IPS-18a (cell line): ENCODE results near the gene NXPE1.

ENCODE experiments used
- H3K27ac ChIP-seq: one replicate; pipeline ENCODE4 v1.5.1; 2013; ENCODE audit warnings: low read length
- H3K27me3 ChIP-seq: one replicate; pipeline ENCODE4 v1.6.1; 2013; ENCODE audit warnings: mild to moderate bottlenecking, low read length; ENCODE audit not compliant: control insufficient read depth, insufficient read depth
- H3K36me3 ChIP-seq: one replicate; pipeline ENCODE4 v1.6.1; 2013; ENCODE audit warnings: low read depth, low read length; ENCODE audit not compliant: control insufficient read depth
- H3K4me1 ChIP-seq: one replicate; pipeline ENCODE4 v1.6.1; 2013; ENCODE audit warnings: low read depth, low read length; ENCODE audit not compliant: control insufficient read depth
- H3K4me3 ChIP-seq: one replicate; pipeline ENCODE4 v1.5.1; 2013; ENCODE audit warnings: low read length
- H3K9ac ChIP-seq: one replicate; pipeline ENCODE4 v1.6.1; 2013; ENCODE audit warnings: mild to moderate bottlenecking, low read length, moderate library complexity
- H3K9me3 ChIP-seq: one replicate; pipeline ENCODE4 v1.6.1; 2013; ENCODE audit warnings: low read depth, low read length; ENCODE audit not compliant: control insufficient read depth

Gene NXPE1

GRCh38 chr11:114556135-114556534, 3.5 kb downstream of the NXPE1 start:
- Histone ChIP-seq H3K9ac (no peak overlapping the region), H3K36me3 (no peaks in the 10 kb centered on the region), H3K4me3 (no peak overlapping the region), H3K27ac (no peak overlapping the region), H3K27me3 (no peaks in the 10 kb centered on the region), H3K4me1 (peaks cover 4% of the 10 kb centered on the region), H3K9me3 (no peaks in the 10 kb centered on the region)

- Histone ChIP-seq H3K9ac (no peak overlapping the region), H3K36me3 (no peaks in the 10 kb centered on the region), H3K27me3 (no peaks in the 10 kb centered on the region), H3K27ac (no peak overlapping the region), H3K9me3 (no peaks in the 10 kb centered on the region), H3K4me3 (no peak overlapping the region), H3K4me1 (no peaks in the 10 kb centered on the region)
Measured at GRCh38 chr11:114553642-114554041, 6.0 kb downstream of the NXPE1 start.

- no peak overlapping the region for H3K9ac ChIP-seq
- no peaks in the 10 kb centered on the region for H3K36me3 ChIP-seq
- no peak overlapping the region for H3K4me3 ChIP-seq
- no peaks in the 10 kb centered on the region for H3K4me1 ChIP-seq
- no peak overlapping the region for H3K27ac ChIP-seq
- H3K27me3 ChIP-seq: no peaks in the 10 kb centered on the region
- no peaks in the 10 kb centered on the region for H3K9me3 ChIP-seq
Measured at GRCh38 chr11:114551060-114551459, 8.6 kb downstream of the NXPE1 start.

GRCh38 chr11:114525682-114526081, 34.0 kb downstream of the NXPE1 start:
- Histone ChIP-seq H3K9ac (no peak overlapping the region), H3K9me3 (no peaks in the 10 kb centered on the region), H3K4me3 (no peak overlapping the region), H3K27ac (no peak overlapping the region), H3K4me1 (no peaks in the 10 kb centered on the region), H3K27me3 (no peaks in the 10 kb centered on the region), H3K36me3 (no peaks in the 10 kb centered on the region)

- H3K9ac ChIP-seq: no peak overlapping the region
- no peak overlapping the region for H3K4me3 ChIP-seq
- H3K9me3 ChIP-seq: no peaks in the 10 kb centered on the region
- H3K4me1 ChIP-seq: no peaks in the 10 kb centered on the region
- H3K27ac ChIP-seq: no peak overlapping the region
- no peaks in the 10 kb centered on the region for H3K27me3 ChIP-seq
- no peaks in the 10 kb centered on the region for H3K36me3 ChIP-seq
Measured at GRCh38 chr11:114524122-114524521, 35.6 kb downstream of the NXPE1 start.

GRCh38 chr11:114522818-114523217, 36.9 kb downstream of the NXPE1 start:
- Histone ChIP-seq H3K9ac (no peak overlapping the region), H3K27ac (no peak overlapping the region), H3K36me3 (no peaks in the 10 kb centered on the region)

GRCh38 chr11:114511538-114511937, 48.1 kb downstream of the NXPE1 start:
- no peaks in the 10 kb centered on the region for H3K36me3 ChIP-seq
- no peak overlapping the region for H3K9ac ChIP-seq
- no peaks in the 10 kb centered on the region for H3K4me1 ChIP-seq
- H3K4me3 ChIP-seq: no peak overlapping the region
- no peak overlapping the region for H3K27ac ChIP-seq
- H3K27me3 ChIP-seq: no peaks in the 10 kb centered on the region
- no peaks in the 10 kb centered on the region for H3K9me3 ChIP-seq

More at GRCh38 chr11:114522818-114523217, 36.9 kb downstream of the NXPE1 start:
- Histone ChIP-seq H3K4me3 (no peak overlapping the region), H3K27me3 (no peaks in the 10 kb centered on the region), H3K9me3 (no peaks in the 10 kb centered on the region), H3K4me1 (no peaks in the 10 kb centered on the region)

GRCh38 chr11:114511079-114511478, 48.6 kb downstream of the NXPE1 start:
- Histone ChIP-seq H3K4me1 (no peaks in the 10 kb centered on the region), H3K27me3 (no peaks in the 10 kb centered on the region), H3K4me3 (no peak overlapping the region), H3K36me3 (no peaks in the 10 kb centered on the region), H3K9ac (no peak overlapping the region), H3K27ac (no peak overlapping the region), H3K9me3 (no peaks in the 10 kb centered on the region)

- H3K9me3 ChIP-seq: no peaks in the 10 kb centered on the region
- no peaks in the 10 kb centered on the region for H3K27me3 ChIP-seq
- H3K4me3 ChIP-seq: no peak overlapping the region
- H3K9ac ChIP-seq: no peak overlapping the region
- H3K36me3 ChIP-seq: no peaks in the 10 kb centered on the region
- no peaks in the 10 kb centered on the region for H3K4me1 ChIP-seq
- no peak overlapping the region for H3K27ac ChIP-seq
Measured at GRCh38 chr11:114501901-114502300, 57.8 kb downstream of the NXPE1 start.

- Histone ChIP-seq H3K36me3 (no peaks in the 10 kb centered on the region), H3K27ac (no peak overlapping the region), H3K9ac (no peak overlapping the region), H3K27me3 (no peaks in the 10 kb centered on the region), H3K4me1 (no peaks in the 10 kb centered on the region), H3K4me3 (no peak overlapping the region), H3K9me3 (no peaks in the 10 kb centered on the region)
Measured at GRCh38 chr11:114499756-114500155, 59.9 kb downstream of the NXPE1 start.

GRCh38 chr11:114496915-114497314, 62.8 kb downstream of the NXPE1 start:
- H3K27me3 ChIP-seq: no peaks in the 10 kb centered on the region
- no peaks in the 10 kb centered on the region for H3K9me3 ChIP-seq
- H3K4me1 ChIP-seq: no peaks in the 10 kb centered on the region
- no peak overlapping the region for H3K9ac ChIP-seq
- no peaks in the 10 kb centered on the region for H3K36me3 ChIP-seq
- H3K27ac ChIP-seq: no peak overlapping the region
- H3K4me3 ChIP-seq: no peak overlapping the region

GRCh38 chr11:114483929-114484328, 75.8 kb downstream of the NXPE1 start:
- no peaks in the 10 kb centered on the region for H3K9me3 ChIP-seq
- H3K36me3 ChIP-seq: no peaks in the 10 kb centered on the region
- H3K27me3 ChIP-seq: no peaks in the 10 kb centered on the region
- H3K4me1 ChIP-seq: peaks cover 43% of the 10 kb centered on the region
- H3K27ac ChIP-seq: no peak overlapping the region
- no peak overlapping the region for H3K9ac ChIP-seq
- no peak overlapping the region for H3K4me3 ChIP-seq
